GM21381 (cell line): ENCODE results near the gene SNX21.
"Not testable (repeated sequence)": the region's sequence is repeated elsewhere in the genome, so short reads cannot be mapped to it uniquely, and the experiment has no call there.

Experiments used
- ATAC-seq: cut with Tn5 transposase; IDR thresholded peaks from one replicate; pipeline ENCODE4 v1.9.1; 2021; ENCODE audit warnings: mild to moderate bottlenecking, moderate library complexity; ENCODE audit not compliant: unreplicated experiment

SNX21 gene

GRCh38 chr20:45848421-45848820 lies 14.8 kb downstream of the SNX21 start:
- no peak for ATAC-seq

- no peak for ATAC-seq
Observed at GRCh38 chr20:45848969-45849582, 15.5 kb downstream of the SNX21 start.

GRCh38 chr20:45850238-45850637 lies 16.6 kb downstream of the SNX21 start:
- no peak for ATAC-seq

GRCh38 chr20:45850926-45851325 lies 17.3 kb downstream of the SNX21 start:
- ATAC-seq: no peak

DNA sequence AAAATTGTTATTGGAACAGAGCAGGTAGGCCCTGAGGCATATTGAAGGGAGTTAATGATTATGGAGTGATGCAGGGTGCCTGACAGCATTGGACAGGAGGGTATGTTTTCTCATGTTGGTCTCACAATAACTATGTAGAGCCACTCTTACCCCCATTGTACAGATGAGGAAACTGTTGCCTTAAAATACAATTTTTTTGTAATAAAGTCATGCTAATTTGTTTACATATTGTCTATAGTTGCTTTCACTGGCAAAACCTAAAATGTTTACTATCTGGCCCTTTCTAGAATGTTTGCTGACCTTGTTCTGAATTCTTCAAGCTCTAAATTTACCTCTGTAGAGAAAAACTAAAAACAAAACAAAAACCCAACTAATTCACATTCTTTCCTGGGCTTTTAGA lies 17.9 kb downstream of the SNX21 start:
- ATAC-seq: no peak

DNA sequence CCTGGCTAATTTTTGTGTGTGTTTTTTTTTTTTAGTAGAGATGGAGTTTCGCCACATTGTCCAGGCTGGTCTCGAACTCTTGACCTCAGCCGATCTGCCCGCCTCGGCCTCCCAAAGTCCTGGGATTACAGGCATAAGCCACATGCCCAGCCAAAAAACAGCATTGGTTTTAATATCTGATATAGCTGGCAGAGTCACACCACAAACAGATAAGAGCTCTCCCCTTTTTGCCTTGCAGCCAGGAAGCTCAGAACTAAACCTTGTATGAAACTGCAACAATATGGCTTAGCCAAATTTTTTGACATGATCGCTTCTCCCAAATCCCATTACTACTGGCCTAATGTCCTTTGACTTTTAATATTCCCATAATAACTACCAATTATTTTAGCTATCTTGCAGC lies 18.7 kb downstream of the SNX21 start:
- ATAC-seq: no peak

GRCh38 chr20:45853484-45853883 lies 19.9 kb downstream of the SNX21 start:
- ATAC-seq: no peak

DNA sequence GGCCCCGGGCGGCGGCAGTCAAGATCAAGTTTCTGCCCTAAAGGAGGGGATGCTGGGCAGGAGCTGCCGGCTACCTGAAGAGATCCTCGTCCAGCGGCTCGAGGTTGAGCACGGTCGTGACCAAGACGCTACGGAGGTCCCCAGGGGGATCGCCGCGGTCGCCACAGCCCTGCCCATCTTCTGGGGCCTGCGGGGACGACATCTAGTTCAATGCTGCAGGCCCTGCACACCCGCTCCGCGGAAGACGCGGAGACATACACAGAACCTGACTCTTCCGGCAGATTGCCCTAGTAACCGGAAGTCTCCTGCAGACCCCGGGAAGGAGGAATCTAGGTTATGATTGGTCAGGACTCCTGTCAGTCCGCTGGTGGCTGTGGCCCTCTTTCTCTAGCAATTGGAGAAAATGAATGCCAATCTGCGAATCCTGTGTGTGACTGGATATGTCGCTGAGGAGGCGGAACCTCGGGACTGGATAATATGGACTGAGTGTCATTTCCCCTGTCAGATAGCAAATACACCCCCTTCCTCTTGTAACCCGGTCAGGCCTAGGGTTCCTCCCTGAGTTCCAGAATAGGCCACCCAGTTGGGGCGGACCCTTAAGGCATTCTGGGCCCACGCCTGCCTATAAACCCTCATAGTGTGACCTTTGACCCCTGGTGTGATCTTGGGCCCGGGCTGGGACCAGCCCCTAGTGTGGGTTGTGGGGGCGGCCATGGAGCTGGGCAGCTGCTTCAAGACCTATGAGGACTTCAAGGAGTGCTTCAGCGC lies 23.7 kb downstream of the SNX21 start, which contains the start of the genes ACOT8 and ZSWIM3:
TSS of gene ACOT8 (minus strand) at position 279 of the 768 bp plus-strand sequence. CDS start at position 202, 77 bp downstream.
TSS of gene ZSWIM3 (plus strand) at position 501 of the 768 bp plus-strand sequence. CDS start at position 713, 212 bp downstream.
- ATAC-seq: peak; percentile 93

DNA sequence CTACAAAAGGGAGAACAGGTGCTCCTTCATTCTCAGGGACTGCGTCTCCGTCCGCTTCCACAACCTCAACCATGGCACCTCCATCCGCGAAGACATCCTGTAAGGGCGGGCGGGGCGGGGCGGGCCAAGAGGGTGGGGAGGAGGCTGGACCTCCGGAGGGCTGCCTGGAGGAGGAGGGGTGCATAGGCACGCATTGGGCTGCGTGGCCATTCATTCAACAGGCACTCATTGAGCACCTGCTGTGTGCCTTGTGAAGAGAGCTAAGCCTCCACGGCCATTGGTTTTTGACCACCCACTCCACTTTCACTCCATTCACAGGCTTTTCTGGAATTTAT lies 24.2 kb downstream of the SNX21 start:
- ATAC-seq: peak; percentile 19

DNA sequence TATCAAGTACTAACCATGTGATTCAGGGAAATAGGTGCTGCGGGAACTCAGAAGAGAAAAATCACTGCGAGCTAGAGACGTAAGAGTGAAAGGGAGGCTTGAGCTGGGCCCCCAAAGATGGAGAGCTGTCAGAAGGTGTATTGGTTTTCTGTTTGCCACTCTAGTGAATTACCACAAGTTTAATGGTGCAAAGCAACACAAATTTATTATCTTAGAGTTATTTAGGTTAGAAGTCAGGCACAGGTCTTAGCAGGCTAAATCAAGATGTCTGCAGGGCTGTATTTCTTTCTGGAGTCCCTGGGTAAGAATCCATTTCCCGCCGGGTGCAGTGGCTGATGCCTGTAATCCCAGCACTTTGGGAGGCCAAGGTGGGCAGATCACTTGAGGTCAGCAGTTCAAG lies 26.3 kb downstream of the SNX21 start:
- no peak for ATAC-seq

DNA sequence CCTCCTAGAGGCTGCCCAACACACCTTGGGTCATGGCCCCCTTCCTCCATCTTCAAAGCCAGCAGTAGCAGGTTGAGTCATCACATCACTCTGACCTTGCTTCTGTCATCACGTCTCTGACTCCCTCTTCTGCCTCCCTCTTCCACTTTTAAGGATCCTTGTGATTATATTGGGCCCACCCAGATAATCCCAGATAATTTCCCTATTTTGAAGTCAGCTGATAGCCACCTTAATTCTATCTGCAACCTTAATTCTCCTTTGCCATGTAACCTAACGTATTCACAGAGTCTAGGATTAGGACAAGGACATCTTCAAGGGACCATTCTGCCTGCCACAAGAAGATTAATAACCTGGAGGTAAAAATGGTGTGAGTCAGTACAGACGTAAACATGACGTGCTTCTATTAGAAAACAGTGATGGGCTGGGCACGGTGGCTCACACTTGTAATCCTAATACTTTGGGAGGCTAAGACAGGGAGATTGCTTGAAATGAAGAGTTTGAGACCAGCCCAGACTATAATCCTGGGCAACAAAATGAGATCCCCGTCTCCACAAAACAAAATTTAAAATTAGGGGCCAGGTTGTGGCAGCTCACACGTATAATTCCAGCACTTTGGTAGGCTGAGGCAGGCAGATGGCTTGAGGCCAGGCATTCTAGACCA lies 27.1 kb downstream of the SNX21 start:
- ATAC-seq: no peak

DNA sequence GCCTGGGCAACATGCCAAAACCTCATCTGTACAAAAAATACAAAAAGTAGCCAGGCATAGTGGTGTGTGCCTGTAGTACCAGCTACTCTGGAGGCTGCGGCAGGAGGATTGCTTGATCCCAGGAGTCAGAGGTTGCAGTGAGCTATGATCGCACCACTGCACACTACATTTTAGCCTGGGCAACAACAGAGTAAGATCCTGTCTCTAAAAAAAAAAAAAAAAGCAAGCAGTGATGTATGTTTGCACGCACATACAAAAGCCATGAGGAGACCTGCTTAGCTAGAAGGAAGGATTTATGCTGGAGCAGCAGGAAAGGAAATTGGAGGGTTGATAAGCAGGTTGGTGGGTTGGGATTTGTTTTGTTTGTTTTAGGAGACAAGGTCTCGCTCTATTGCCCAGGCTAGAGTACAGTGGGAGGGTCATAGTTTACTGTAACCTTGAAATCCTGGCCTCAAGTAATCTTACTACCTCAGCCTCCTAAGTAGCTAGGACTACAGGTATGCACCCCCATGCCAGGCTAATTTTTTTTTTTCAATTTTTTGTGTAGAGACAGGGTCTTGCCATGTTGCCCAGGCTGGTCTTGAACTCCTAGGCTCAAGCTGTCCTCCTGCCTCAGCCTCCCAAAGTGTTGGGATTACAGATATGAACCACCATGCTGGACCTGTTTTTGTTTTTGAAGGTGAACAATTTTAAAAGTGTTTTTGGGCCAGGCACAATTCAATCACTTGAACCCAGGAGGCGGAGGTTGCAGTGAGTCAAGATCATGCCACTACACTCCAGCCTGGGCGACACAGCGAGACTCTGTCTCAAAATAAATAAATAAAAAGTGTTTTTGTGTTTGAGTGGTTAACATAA lies 27.8 kb downstream of the SNX21 start:
- no peak for ATAC-seq

DNA sequence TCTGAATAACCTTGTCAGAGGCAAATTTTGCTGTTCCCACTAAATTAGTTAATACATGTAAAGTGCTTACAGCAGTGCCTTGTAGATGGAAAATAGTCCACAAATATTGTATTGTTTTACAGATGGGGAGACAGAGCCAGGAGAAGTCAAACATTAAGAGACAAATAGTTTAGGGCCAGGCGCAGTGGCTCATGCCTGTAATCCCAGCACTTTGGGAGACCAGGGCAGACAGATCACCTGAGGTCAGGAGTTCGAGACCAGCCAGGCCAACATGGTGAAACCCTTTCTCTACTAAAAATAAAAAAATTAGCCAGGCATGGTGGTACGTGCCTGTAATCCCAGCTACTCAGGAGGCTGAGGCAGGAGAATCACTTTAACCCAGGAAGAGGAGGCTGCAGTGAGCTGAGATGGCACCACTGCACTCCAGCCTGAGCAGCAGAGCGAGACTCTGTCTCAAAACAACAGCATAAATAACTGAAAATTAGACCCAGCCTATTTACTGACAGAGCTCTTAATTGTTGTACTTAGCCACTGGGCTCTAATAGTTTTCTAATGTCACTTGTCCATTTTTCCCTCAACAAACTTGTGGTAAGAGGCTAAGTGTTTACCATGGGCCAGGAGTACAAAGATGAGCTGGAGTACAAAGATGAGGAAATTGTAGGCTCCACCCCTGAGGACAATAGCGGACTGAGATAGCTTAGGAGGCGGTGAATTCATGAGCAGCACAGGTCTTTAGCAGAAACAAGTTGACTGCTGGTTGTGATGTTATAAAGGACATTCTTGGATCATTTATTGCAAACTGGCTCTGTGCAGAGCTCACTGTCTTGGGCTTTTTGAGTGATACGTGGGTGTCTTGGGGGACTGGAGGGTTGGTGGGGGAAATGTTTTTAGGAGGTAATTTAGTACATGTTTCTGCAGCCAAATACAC lies 30.2 kb downstream of the SNX21 start:
- ATAC-seq: no peak

DNA sequence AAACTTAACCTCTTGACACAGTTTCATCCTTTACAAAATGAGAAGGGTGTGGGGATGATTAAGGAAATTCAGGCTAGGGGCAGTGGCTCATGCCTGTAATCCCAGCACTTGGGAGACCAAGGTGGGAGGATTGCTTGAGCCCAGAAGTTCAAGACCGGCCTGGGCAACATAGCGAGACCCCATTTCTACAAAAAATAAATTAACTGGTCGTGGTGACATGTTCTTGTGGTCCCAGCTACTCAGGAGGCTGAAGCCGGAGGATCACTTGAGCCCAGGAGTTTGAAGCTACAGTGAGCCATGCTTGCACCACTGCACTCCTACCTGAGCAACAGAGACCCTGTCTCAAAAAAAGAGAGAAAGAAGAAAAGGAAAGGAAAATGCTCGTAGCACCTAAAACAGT lies 32.9 kb downstream of the SNX21 start:
- no peak for ATAC-seq

GRCh38 chr20:45867136-45867818 lies 33.7 kb downstream of the SNX21 start:
- ATAC-seq: no peak

DNA sequence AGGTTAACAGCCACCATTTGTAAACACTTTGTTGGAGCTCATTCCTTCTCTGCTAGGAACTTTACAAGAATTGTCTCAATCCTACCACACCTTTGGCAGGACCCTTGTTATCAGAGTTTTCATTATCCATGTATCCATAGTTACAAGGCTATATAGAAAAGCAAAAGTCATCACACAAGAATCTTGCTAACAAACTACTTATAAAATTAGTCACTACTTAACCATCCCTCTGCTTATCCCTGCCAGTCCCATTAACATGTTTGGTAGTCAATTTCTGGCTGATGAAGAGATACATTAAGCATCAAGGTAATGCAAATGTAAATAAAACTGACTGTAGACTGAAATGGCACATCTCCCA lies 34.2 kb downstream of the SNX21 start:
- no peak for ATAC-seq

DNA sequence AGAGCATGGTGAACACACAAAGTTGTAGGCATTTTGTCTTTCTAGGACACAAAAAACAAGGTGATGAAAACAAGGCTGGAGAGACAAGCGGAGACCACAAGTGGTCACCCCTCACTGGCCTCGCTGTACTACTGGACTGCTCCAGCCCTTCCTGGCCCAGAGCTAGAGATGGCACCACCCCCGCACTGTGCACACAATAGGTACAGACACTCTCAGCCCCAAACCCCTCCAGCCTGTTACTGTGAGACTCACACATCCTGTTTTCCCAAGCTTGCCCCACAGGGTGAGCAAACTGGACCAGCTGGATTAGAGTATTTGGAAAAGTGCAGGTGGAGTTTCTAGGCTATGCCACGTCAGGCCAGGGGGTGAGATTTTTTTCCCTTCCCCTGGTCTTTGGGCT lies 39.0 kb downstream of the SNX21 start:
- ATAC-seq: no peak

DNA sequence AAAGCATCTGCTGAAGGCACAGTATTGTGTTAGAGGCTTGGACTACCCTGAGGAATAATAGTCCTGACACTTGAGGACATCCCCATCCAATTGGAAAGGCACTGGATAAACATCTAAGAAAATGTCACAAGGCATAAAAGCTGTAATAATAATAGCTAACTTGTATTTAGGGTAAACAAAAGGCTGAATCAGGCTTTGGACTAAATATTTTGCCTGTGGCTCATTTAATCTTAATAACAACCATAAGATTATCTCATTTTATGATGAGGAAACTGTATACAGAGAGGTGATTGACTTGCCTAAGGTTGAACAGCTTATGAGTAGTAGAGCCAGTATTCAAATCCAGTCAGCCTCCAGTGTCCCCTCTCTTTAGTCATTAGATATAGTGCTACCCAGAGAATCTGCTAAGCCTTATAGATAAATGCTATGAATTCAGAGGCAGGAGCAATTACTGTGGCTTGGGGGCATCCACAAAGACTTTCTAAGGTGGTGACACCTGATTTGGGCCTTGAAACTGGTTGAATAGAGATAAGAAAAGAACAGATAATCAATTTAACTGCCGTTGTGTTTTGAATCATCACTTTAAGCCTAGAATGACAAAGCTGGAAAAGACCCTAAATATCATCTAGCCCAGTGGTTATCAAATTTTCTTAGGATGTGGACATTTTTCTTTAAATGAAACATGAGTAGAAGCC lies 40.0 kb downstream of the SNX21 start:
- no peak for ATAC-seq

DNA sequence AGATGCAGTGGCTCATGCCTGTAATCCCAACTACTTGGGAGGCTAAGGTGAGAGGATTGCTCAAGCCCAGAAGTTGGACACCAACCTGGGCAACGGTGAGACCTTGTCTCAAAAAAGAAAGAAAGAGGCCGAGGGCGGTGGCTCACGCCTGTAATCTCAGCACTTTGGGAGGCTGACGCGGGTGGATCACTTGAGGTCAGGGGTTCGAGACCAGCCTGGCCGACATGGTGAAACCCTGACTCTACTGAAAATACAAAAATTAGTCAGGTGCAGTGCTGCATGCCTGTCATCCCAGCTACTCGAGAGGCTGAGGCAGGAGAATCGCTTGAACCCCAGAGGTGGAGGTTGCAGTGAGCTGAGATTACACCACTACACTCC lies 40.5 kb downstream of the SNX21 start:
- ATAC-seq: not testable (repeated sequence)
